ENCODE results near the gene CALM1.

Gene CALM1

DNA sequence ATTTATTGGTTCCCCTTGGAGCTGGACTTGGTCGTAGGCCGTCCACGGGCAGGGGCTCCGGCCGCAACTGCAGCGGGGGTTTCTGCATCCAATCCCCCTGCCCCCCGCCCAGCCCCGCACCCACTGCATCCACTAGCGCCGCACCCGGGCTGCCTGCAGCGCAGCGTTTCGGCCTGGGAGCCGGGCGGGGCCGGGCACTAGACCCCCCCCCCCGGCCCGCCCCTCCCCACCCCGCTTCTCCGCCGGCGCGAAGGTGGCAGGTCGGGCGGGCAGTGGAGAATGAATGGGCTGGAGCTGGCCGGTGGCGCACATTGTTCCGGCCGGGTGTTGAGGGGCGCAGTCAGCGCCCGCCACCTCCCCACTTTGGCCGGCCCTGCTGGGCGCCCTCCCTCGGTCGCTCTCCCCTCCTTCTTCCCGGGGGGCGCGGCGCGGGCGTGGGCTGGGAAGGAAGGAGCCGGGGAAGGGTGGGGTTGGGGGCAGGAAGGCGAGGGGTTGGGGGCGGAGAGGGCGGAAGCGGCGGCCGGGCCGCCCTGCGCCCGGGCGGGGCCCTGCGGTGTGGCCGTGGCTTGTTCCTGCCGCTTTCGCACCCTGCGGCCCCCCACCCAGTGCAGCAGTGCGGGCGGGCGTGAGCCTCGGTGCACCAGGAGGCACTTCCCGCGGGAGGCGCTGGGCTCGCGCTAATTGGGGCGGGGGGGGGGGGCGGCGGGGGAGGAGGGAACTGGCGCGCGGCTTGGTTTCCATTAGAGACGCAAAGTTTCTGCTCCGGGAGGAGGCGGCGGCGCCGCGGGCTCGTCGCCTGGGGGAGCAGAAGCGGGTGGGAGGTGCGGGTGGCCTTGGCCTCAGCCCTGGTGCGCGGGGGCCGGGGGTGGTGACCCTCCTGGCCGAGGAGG is 841 bp downstream of the CALM1 start:
- peak overlapping the region; percentile 82 for H3K27ac ChIP-seq
- TF ChIP-seq, protein P1, sequence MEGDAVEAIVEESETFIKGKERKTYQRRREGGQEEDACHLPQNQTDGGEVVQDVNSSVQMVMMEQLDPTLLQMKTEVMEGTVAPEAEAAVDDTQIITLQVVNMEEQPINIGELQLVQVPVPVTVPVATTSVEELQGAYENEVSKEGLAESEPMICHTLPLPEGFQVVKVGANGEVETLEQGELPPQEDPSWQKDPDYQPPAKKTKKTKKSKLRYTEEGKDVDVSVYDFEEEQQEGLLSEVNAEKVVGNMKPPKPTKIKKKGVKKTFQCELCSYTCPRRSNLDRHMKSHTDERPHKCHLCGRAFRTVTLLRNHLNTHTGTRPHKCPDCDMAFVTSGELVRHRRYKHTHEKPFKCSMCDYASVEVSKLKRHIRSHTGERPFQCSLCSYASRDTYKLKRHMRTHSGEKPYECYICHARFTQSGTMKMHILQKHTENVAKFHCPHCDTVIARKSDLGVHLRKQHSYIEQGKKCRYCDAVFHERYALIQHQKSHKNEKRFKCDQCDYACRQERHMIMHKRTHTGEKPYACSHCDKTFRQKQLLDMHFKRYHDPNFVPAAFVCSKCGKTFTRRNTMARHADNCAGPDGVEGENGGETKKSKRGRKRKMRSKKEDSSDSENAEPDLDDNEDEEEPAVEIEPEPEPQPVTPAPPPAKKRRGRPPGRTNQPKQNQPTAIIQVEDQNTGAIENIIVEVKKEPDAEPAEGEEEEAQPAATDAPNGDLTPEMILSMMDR (conservative IDR thresholded peaks at IDR 0.05) = 0 out of 2 replicates have a peak, but pooled peaks have one; percentile 5

DNA sequence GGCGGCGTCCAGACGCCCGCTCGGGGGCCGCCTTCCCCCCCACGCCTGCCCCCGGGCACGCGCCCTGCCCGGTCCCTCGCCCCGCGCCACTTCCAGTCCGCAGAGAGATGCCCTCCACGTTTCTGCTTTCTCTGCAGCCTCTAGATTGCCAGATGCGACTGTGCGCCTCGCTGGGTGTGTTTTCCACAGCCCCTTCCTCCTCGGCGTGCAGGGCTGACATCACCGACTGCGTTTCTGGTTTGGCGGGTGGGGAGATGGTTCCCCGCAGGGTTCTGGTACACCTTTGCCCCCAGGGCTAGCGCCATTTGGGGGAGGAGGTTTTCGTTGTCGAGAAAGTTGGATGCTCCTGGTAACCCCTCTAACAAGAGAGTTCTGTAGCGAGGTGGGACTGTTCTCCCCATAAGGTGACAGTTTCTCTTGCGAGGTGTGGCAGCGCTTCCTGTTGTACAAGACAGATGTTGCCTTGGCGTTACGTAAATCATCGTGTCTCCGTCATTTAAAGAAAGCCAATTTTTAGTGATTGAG is 1.5 kb downstream of the CALM1 start:
- TF ChIP-seq, protein P1 (conservative IDR thresholded peaks at IDR 0.05) = no peak
- peak overlapping the region; percentile 82 for H3K27ac ChIP-seq

DNA sequence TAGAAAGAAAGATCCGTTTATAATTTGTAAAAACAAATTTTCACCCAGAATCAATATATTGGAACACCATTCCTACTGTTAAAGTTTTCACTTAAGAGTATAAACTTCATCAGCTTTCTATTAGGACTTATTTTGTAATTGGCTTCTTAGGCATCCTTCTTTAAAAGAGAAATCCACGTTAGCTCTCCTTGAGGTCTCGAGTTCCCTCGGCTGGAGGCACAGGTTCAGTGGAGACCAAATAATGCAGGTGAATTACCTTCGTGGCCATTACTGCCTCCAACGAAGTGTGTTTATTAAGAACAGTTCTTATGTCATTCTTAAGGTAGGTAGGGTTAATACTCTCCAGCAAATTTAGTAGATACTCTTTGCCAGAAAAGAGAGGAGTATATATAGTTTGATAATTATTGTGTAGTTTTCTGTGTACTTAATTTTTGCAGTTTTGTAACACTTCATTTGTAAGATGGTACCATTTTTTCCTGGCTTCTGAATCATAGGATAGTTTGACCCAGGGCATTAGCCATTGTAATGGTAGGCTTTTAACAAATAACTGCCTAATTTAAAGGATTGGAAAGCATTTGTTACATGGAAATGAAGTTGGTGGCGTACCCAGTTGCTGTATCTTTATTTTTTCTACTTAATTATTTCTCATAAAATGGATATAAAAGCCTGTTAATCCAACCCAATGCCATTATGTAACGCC is 2.2 kb downstream of the CALM1 start:
- H3K27ac ChIP-seq = peak overlapping the region; percentile 82
- TF ChIP-seq, protein P1 (conservative IDR thresholded peaks at IDR 0.05) = no peak

DNA sequence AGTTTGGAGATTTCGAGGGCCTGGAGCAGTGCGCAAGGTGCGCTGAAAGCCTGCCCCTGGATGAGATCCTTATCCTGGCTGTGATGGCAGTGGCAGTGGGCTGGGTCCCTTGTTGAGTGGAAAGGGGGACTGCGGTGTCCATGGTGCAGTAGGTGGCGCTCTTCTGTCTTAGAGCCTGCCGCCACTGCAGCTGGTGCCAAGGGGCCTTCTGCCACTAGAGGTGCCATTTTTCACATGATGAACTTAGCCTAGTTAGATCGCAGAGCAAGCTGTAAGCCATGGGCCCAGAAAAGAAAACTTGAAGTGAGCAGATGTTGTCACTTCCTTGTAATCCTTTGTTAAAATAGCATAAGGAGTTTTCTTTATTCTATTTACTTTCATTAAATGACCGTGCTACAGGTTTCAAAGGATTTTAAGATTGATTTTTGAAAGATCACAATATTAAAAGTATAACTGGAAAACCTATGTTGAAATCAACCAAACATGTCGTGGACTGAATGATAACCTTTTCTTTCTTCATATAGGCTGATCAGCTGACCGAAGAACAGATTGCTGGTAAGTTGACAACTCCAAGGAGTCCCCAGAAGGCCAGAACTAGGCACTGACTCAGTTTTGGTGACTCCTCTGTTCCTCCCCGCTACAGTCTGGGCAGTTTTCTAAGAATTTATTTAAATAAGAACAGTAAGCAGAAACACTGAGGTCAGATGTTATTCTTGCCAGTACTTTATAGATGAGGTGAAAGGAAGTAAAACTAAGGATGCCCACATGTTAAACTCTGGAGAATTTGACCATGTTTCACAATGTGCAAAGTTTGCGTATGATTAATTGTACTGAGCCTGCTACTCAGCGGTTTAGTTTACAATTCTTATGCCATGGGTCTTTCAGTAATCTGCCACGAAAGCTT is 3.0 kb downstream of the CALM1 start:
- TF ChIP-seq, protein P1 (conservative IDR thresholded peaks at IDR 0.05) = peak; percentile 99

DNA sequence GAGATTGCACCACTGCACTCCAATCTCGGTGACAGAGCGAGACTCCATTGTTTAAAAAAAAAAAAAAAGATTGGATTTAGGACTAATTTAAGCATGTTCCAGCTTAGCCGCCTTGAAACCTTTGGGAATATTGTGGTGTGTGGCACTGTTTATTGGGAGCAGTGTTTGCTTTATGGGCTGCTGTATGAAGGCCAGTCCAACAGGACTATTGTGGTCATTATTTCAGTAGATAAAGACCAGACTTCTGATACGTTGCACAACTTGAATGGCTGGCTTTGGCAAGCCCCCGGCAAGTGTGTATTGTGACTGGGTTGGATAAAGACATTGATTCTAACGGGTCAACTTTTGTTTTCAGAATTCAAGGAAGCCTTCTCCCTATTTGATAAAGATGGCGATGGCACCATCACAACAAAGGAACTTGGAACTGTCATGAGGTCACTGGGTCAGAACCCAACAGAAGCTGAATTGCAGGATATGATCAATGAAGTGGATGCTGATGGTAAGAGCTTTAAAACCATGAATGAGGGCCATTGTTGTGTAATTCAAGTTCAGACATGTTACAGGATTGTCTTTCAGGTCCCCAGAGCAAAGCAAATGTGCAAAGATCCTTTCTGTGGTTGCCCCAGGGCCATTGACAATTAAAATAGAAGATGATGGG is 4.2 kb downstream of the CALM1 start:
- H3K27ac ChIP-seq = no peak overlapping the region
- TF ChIP-seq, protein P1 (conservative IDR thresholded peaks at IDR 0.05) = no peak

More for the DNA sequence above, 3.0 kb downstream of the CALM1 start:
- H3K27ac ChIP-seq = peak overlapping the region; percentile 32; the same call in 1 of the 2 replicates

DNA sequence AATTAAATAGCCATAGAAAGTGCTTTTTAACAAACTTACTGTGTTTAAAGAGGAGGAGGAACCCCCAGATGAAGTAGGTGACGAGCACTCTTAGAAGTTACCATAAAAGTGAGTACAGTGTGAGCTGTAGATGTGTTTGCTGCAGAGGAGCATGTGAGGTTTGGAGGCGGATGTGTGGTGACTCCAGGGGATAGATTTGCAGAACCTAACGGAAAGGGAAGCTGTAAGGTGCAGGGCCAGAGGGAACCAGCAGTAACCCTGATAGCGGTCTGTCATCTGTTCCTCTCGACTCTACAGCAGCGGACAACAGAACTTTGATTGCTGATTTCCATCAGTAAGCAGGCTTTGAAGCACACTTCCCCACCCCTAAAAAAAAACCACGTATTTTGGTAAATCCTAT is 5.2 kb downstream of the CALM1 start:
- TF ChIP-seq, protein P1 (conservative IDR thresholded peaks at IDR 0.05) = no peak
- no peak overlapping the region for H3K27ac ChIP-seq
